ENCODE measurements around the gene SLC7A14. TPM values are rescaled to one million over a fixed set of nuclear protein-coding genes. Genes with fewer than 3 reads are reported as not detected.

The SLC7A14 gene
- total RNA-seq, 1 donor from 2014 or later: not detected

DNA sequence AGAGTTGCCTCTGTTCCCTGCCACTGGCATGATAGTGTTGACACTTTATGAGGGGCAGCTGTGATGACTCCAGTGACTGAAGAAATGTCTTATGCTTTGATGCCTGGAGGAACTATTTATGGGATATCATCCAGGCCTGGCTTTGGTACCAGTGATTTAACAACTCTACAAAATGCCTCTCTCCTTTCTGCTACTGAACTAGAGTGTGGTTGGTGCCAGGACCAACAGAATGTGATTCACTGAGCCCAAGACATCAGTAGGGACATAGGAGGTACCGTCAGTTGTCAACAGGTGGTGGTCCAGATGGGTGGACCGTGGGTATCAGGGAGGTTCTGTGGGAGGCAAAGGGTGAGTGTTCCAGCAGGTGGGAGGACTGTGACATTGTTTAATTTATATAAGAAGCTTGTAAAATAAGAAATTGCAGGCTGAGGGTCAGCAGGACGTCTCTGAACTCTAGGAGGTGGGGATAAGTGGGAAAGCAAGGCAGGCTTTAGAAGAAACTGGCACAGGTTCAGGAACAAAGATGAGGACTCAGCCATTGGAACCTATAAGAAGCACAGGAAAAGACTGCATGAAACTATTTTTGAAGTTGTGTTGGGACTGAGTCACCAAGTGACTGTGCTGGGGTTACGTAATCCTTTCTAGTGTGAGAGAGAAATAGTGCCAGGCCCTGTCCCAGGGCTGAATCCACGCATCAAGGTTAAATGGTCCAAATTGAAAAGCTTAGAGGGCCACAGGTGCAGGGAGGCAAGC, 28.5 kb upstream of the SLC7A14 start:
- Histone ChIP-seq H3K9me3 (ENCODE audit: low read depth) (no peaks in the 10 kb centered on the region), H3K79me2 (ENCODE audit: low read depth) (no peaks in the 10 kb centered on the region), H3K27ac (no peak overlapping the region), H4K20me1 (ENCODE audit: low read depth) (no peaks in the 10 kb centered on the region), H3K4me3 (no peak overlapping the region), H2AFZ (replicated peaks) (no peak overlapping the region), H3K27me3 (no peaks in the 10 kb centered on the region), H3K4me1 (no peaks in the 10 kb centered on the region), H3K36me3 (no peaks in the 10 kb centered on the region), H3K9ac (no peak overlapping the region), H3F3A (ENCODE audit: low read depth) (no peaks in the 10 kb centered on the region), H3K4me2 (no peak overlapping the region)
- Mint-ChIP-seq H3K27ac (peak overlapping the region; percentile 43), H3K36me3 (no peaks in the 10 kb centered on the region), H3K9me3 (peaks cover 23% of the 10 kb centered on the region), H3K27me3 (ENCODE audit: insufficient read depth, low read depth) (peaks cover 3% of the 10 kb centered on the region), H3K4me1 (peaks cover 3% of the 10 kb centered on the region), H3K4me3 (no peak overlapping the region)
- DNase-seq (ENCODE audit: low spot score): no peak
- TF ChIP-seq, protein P1, sequence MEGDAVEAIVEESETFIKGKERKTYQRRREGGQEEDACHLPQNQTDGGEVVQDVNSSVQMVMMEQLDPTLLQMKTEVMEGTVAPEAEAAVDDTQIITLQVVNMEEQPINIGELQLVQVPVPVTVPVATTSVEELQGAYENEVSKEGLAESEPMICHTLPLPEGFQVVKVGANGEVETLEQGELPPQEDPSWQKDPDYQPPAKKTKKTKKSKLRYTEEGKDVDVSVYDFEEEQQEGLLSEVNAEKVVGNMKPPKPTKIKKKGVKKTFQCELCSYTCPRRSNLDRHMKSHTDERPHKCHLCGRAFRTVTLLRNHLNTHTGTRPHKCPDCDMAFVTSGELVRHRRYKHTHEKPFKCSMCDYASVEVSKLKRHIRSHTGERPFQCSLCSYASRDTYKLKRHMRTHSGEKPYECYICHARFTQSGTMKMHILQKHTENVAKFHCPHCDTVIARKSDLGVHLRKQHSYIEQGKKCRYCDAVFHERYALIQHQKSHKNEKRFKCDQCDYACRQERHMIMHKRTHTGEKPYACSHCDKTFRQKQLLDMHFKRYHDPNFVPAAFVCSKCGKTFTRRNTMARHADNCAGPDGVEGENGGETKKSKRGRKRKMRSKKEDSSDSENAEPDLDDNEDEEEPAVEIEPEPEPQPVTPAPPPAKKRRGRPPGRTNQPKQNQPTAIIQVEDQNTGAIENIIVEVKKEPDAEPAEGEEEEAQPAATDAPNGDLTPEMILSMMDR (IDR thresholded peaks at IDR 0.05): no peak
- no peak for TF ChIP-seq EZH2 (IDR thresholded peaks at IDR 0.05)
- no peak for TF ChIP-seq EZH2phosphoT487 (IDR thresholded peaks at IDR 0.05)

DNA sequence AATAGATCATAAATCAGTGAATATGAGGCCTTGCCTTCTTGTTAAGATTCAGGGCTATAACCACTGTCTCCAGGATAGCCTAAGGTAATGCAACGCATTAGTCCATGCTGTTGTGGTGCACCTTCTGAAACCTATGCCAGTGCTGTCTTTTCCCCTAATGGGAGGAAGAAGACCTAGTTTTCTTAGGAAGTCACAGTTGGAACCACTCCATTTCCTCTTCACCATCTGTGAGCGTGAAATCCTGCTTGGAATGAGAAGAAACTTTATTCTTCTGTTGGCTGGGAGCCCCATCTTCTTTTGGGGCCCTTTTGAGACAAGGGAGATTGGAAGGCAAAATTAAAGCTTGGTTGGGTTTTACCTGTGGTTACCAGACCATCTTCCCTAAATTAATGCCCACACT, 25.9 kb upstream of the SLC7A14 start:
- Histone ChIP-seq H3K4me3 (no peak overlapping the region), H3K79me2 (ENCODE audit: low read depth) (no peaks in the 10 kb centered on the region), H3K27me3 (no peaks in the 10 kb centered on the region), H3K9me3 (ENCODE audit: low read depth) (no peaks in the 10 kb centered on the region), H3F3A (ENCODE audit: low read depth) (no peaks in the 10 kb centered on the region), H3K36me3 (no peaks in the 10 kb centered on the region), H3K4me1 (no peaks in the 10 kb centered on the region), H3K27ac (no peak overlapping the region), H2AFZ (replicated peaks) (no peak overlapping the region), H3K4me2 (no peak overlapping the region), H4K20me1 (ENCODE audit: low read depth) (no peaks in the 10 kb centered on the region), H3K9ac (no peak overlapping the region)
- H3K4me1 Mint-ChIP-seq: peaks cover 3% of the 10 kb centered on the region
- no peak for DNase-seq (ENCODE audit: low spot score)
- no peak overlapping the region for H3K4me3 Mint-ChIP-seq
- peaks cover 6% of the 10 kb centered on the region for H3K9me3 Mint-ChIP-seq
- no peak overlapping the region for H3K27ac Mint-ChIP-seq
- TF ChIP-seq EZH2 (IDR thresholded peaks at IDR 0.05) (no peak), EZH2phosphoT487 (IDR thresholded peaks at IDR 0.05) (no peak)
- TF ChIP-seq, protein P1 (IDR thresholded peaks at IDR 0.05): no peak
- H3K27me3 Mint-ChIP-seq (ENCODE audit: insufficient read depth, low read depth): peaks cover 3% of the 10 kb centered on the region
- H3K36me3 Mint-ChIP-seq: no peaks in the 10 kb centered on the region

DNA sequence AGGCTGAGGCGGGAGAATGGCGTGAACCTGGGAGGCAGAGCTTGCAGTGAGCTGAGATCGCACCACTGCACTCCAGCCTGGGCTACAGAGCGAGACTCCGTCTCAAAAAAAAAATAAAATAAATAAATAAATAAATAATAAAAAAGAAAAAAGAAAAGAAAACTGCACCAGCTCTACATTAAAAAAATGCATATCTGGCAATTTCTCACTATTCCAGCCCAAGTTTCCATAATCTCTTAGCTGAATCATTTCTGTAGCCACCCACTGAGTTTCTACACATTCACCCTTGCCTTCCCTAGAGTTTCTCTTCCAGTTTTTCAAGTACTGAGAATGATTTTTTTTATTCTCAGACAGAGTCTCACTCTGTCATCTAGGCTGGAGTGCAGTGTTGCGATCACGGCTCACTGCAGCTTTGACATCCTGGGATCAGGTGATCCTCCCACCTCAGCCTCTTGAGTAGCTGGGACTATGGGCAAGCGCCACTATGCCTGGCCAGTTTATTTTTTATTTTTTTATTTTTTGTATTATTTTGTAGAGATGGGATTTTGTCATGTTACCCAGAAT, 24.5 kb upstream of the SLC7A14 start:
- Mint-ChIP-seq H3K9me3 (peaks cover 2% of the 10 kb centered on the region), H3K27me3 (ENCODE audit: insufficient read depth, low read depth) (peaks cover 3% of the 10 kb centered on the region), H3K4me1 (peaks cover 3% of the 10 kb centered on the region), H3K27ac (no peak overlapping the region), H3K36me3 (no peaks in the 10 kb centered on the region), H3K4me3 (no peak overlapping the region)
- no peak overlapping the region for H2AFZ ChIP-seq (replicated peaks)
- H4K20me1 ChIP-seq (ENCODE audit: low read depth): no peaks in the 10 kb centered on the region
- no peak overlapping the region for H3K9ac ChIP-seq
- no peak overlapping the region for H3K4me2 ChIP-seq
- no peaks in the 10 kb centered on the region for H3K9me3 ChIP-seq (ENCODE audit: low read depth)
- no peaks in the 10 kb centered on the region for H3K4me1 ChIP-seq
- no peaks in the 10 kb centered on the region for H3F3A ChIP-seq (ENCODE audit: low read depth)
- H3K4me3 ChIP-seq: no peak overlapping the region
- TF ChIP-seq, protein P1 (IDR thresholded peaks at IDR 0.05): no peak
- TF ChIP-seq EZH2phosphoT487 (IDR thresholded peaks at IDR 0.05) (no peak), EZH2 (IDR thresholded peaks at IDR 0.05) (no peak)
- no peak overlapping the region for H3K27ac ChIP-seq
- DNase-seq (ENCODE audit: low spot score): no peak
- no peaks in the 10 kb centered on the region for H3K27me3 ChIP-seq
- no peaks in the 10 kb centered on the region for H3K36me3 ChIP-seq
- H3K79me2 ChIP-seq (ENCODE audit: low read depth): no peaks in the 10 kb centered on the region

All from neural progenitor cell (in vitro differentiated cells).